ENCODE results near the gene OR52B2.

Gene OR52B2

GRCh38 chr11:6209801-6210200 is 39.7 kb upstream of the OR52B2 start:
- ChIA-PET POLR2A (no interaction called here), CTCF (no interaction called here)
- no peak for TF ChIP-seq CTCF (IDR thresholded peaks at IDR 0.05; ENCODE audit: control extremely low read depth, extremely low read depth, low read depth, missing control alignments)
- DNase-seq (ENCODE audit: extremely low spot score): no peak

GRCh38 chr11:6206456-6207180 is 36.5 kb upstream of the OR52B2 start:
- ChIA-PET POLR2A (interaction anchor here (0.6 kb wide), 1 partner anchor 127 kb away, joined by 4 read pairs; no protein-coding TSS in a partner anchor), CTCF (interaction anchor here (1.0 to 1.6 kb wide), 7 partner anchors 9 to 147 kb away, joined by 3 to 5 read pairs (median 3); no protein-coding TSS in a partner anchor)
- no peak for TF ChIP-seq CTCF (IDR thresholded peaks at IDR 0.05; ENCODE audit: control extremely low read depth, extremely low read depth, low read depth, missing control alignments)
- no peak for DNase-seq (ENCODE audit: extremely low spot score)

- ChIA-PET CTCF (interaction anchor here (1.0 kb wide), 1 partner anchor 46 kb away, joined by 3 read pairs; no protein-coding TSS in a partner anchor), POLR2A (no interaction called here)
- DNase-seq (ENCODE audit: extremely low spot score): no peak
- no peak for TF ChIP-seq CTCF (IDR thresholded peaks at IDR 0.05; ENCODE audit: control extremely low read depth, extremely low read depth, low read depth, missing control alignments)
Measured at GRCh38 chr11:6205366-6205765, 35.2 kb upstream of the OR52B2 start, which contains the start of gene C11orf42. Gene C11orf42, plus strand, starts transcription at chr11:6205557. Its CDS starts 59 bp downstream, at chr11:6205616.

- CTCF ChIA-PET: interaction anchor here (0.9 to 2.4 kb wide), 2 partner anchors 11 to 148 kb away, joined by 5 to 8 read pairs; no protein-coding TSS in a partner anchor
Measured at GRCh38 chr11:6204706-6205105, 34.6 kb upstream of the OR52B2 start.

GRCh38 chr11:6203327-6203726 is 33.2 kb upstream of the OR52B2 start:
- CTCF ChIA-PET: interaction anchor here (2.4 kb wide), 1 partner anchor 13 kb away, joined by 8 read pairs; no protein-coding TSS in a partner anchor
- POLR2A ChIA-PET: no interaction called here

More at GRCh38 chr11:6204706-6205105, 34.6 kb upstream of the OR52B2 start:
- no peak for DNase-seq (ENCODE audit: extremely low spot score)
- TF ChIP-seq CTCF (IDR thresholded peaks at IDR 0.05; ENCODE audit: control extremely low read depth, extremely low read depth, low read depth, missing control alignments): no peak
- POLR2A ChIA-PET: no interaction called here

GRCh38 chr11:6202041-6202440 is 31.9 kb upstream of the OR52B2 start:
- no peak for TF ChIP-seq CTCF (IDR thresholded peaks at IDR 0.05; ENCODE audit: control extremely low read depth, extremely low read depth, low read depth, missing control alignments)
- no peak for DNase-seq (ENCODE audit: extremely low spot score)
- CTCF ChIA-PET: no interaction called here
- POLR2A ChIA-PET: no interaction called here

More at GRCh38 chr11:6203327-6203726, 33.2 kb upstream of the OR52B2 start:
- no peak for DNase-seq (ENCODE audit: extremely low spot score)
- no peak for TF ChIP-seq CTCF (IDR thresholded peaks at IDR 0.05; ENCODE audit: control extremely low read depth, extremely low read depth, low read depth, missing control alignments)
